ENCODE results near the gene TM9SF3. TPM values are rescaled to one million over a fixed set of nuclear protein-coding genes. Genes with fewer than 3 reads are reported as not detected.

TM9SF3 gene
- total RNA-seq (100 to 1,000 TPM in 1 of 2 donors, 10 to 100 TPM in 1; 89.5 to 103 TPM), polyA plus RNA-seq (10 to 100 TPM; 24.4 to 44.0 TPM)
- long read RNA-seq, donor 1, full-length matches to known transcripts, result 53 of 72 reads
- long read RNA-seq, donor 1, partial matches to known transcripts, result 19 of 72 reads
- long read RNA-seq, donor 1, other reads (novel, unspliced or antisense), result 0 of 72 reads
- long read RNA-seq, donor 2, full-length matches to known transcripts, result 7 of 18 reads
- long read RNA-seq, donor 2, partial matches to known transcripts, result 11 of 18 reads
- long read RNA-seq, donor 2, other reads (novel, unspliced or antisense), result 0 of 18 reads
- long read RNA-seq, donor 3, full-length matches to known transcripts, result 24 of 30 reads
- long read RNA-seq, donor 3, partial matches to known transcripts, result 6 of 30 reads
- long read RNA-seq, donor 3, other reads (novel, unspliced or antisense), result 0 of 30 reads
- long read RNA-seq, donor 4, full-length matches to known transcripts, result 5 of 13 reads
- long read RNA-seq, donor 4, partial matches to known transcripts, result 8 of 13 reads
- long read RNA-seq, donor 4, other reads (novel, unspliced or antisense), result 0 of 13 reads
- long read RNA-seq, donor 5, full-length matches to known transcripts, result 49 of 81 reads
- long read RNA-seq, donor 5, partial matches to known transcripts, result 32 of 81 reads
- long read RNA-seq, donor 5, other reads (novel, unspliced or antisense), result 0 of 81 reads

GRCh38 chr10:96586419-96587263, at the start of gene TM9SF3:
TM9SF3 (minus strand) TSS chr10:96587012; CDS start chr10:96586835, 177 bp downstream.
- no peaks in the 10 kb centered on the region for H3K27me3 ChIP-seq (ENCODE audit: control insufficient read depth in 3 of 3, insufficient read depth in 3 of 3, low read length in 2 of 3)
- DNase-seq, result peak; percentile 92 to 95 (median 92)
- H3K36me3 ChIP-seq (ENCODE audit: control insufficient read depth in 4 of 4, insufficient read depth in 4 of 4, low read length in 4 of 4), result peaks cover 0 to 4% (median 0%) of the 10 kb centered on the region in 4 donors
- TF ChIP-seq CTCF (IDR thresholded peaks at IDR 0.05; ENCODE audit: control extremely low read depth, extremely low read depth), result no peak
- H3K9me3 ChIP-seq (ENCODE audit: control insufficient read depth in 4 of 4, insufficient read depth in 3 of 4, low read length in 3 of 4), result no peaks in the 10 kb centered on the region
- peak within 1 kb of the TSS; percentile 94 to 97 for H3K9ac ChIP-seq (ENCODE audit: insufficient read depth in 1 of 2, low read length in 2 of 2)
- peak; percentile 94 for ATAC-seq (ENCODE audit: insufficient read depth, low FRiP score)
- peak within 1 kb of the TSS; percentile 99 for H3K4me3 ChIP-seq
- H3K27ac ChIP-seq (ENCODE audit: low read depth in 1 of 2, low read length in 1 of 2), result peak within 1 kb of the TSS; percentile 100
- 1% methylated on average over 48 to 107 of the region's 107 CpGs for WGBS, 2 donors
- peaks cover 6 to 28% (median 12%) of the 10 kb centered on the region in 5 donors for H3K4me1 ChIP-seq (ENCODE audit: control insufficient read depth in 5 of 5, insufficient read depth in 5 of 5, low read length in 5 of 5)

- DNase-seq, result peak in 1 of 3 donors; percentile 37
- no peak for ATAC-seq (ENCODE audit: insufficient read depth, low FRiP score)
- H3K4me3 ChIP-seq, result no peak overlapping the region
- no peaks in the 10 kb centered on the region for H3K27me3 ChIP-seq (ENCODE audit: control insufficient read depth in 3 of 3, insufficient read depth in 3 of 3, low read length in 2 of 3)
- H3K9me3 ChIP-seq (ENCODE audit: control insufficient read depth in 4 of 4, insufficient read depth in 3 of 4, low read length in 3 of 4), result no peaks in the 10 kb centered on the region
- H3K9ac ChIP-seq (ENCODE audit: insufficient read depth in 1 of 2, low read length in 2 of 2), result no peak overlapping the region
- H3K36me3 ChIP-seq (ENCODE audit: control insufficient read depth in 4 of 4, insufficient read depth in 4 of 4, low read length in 4 of 4), result no peaks in the 10 kb centered on the region
- TF ChIP-seq CTCF (IDR thresholded peaks at IDR 0.05; ENCODE audit: control extremely low read depth, extremely low read depth), result no peak
- WGBS, 2 donors, result 52 to 70% methylated on average over 1 of the region's 1 CpG
- H3K27ac ChIP-seq (ENCODE audit: low read depth in 1 of 2, low read length in 1 of 2), result no peak overlapping the region
- peaks cover 0 to 9% (median 4%) of the 10 kb centered on the region in 5 donors for H3K4me1 ChIP-seq (ENCODE audit: control insufficient read depth in 5 of 5, insufficient read depth in 5 of 5, low read length in 5 of 5)
These were observed 49.7 kb upstream of the TM9SF3 start for GRCh38 chr10:96636551-96636950.

- Histone ChIP-seq H3K9me3 (ENCODE audit: control insufficient read depth in 4 of 4, insufficient read depth in 3 of 4, low read length in 3 of 4) (no peaks in the 10 kb centered on the region), H3K4me3 (no peak overlapping the region), H3K36me3 (ENCODE audit: control insufficient read depth in 4 of 4, insufficient read depth in 4 of 4, low read length in 4 of 4) (no peaks in the 10 kb centered on the region), H3K27ac (ENCODE audit: low read depth in 1 of 2, low read length in 1 of 2) (no peak overlapping the region), H3K9ac (ENCODE audit: insufficient read depth in 1 of 2, low read length in 2 of 2) (no peak overlapping the region), H3K27me3 (ENCODE audit: control insufficient read depth in 3 of 3, insufficient read depth in 3 of 3, low read length in 2 of 3) (no peaks in the 10 kb centered on the region), H3K4me1 (ENCODE audit: control insufficient read depth in 5 of 5, insufficient read depth in 5 of 5, low read length in 5 of 5) (peaks cover 0 to 9% (median 4%) of the 10 kb centered on the region in 5 donors)
- WGBS, 2 donors, result 73 to 90% methylated on average over 4 of the region's 4 CpGs
- DNase-seq (peak; percentile 67 to 84 (median 78)), ATAC-seq (ENCODE audit: insufficient read depth, low FRiP score) (no peak)
- no peak for TF ChIP-seq CTCF (IDR thresholded peaks at IDR 0.05; ENCODE audit: control extremely low read depth, extremely low read depth)
These were observed 46.3 kb upstream of the TM9SF3 start for GRCh38 chr10:96632974-96633710.

Measured in lung (tissue), 16 donors.